Uterus (tissue), 4 donors: Measurements from ENCODE around the gene ARHGAP27. TPM values are rescaled to one million over a fixed set of nuclear protein-coding genes. Genes with fewer than 3 reads are reported as not detected.

Source experiments
- DNase-seq, 2 donors: peaks; one replicate each; pipeline ENCODE4 v3.0.0-alpha.2; 2019 to 2020
- H3K27ac ChIP-seq, 2 donors: fragments of 200-600 bp; sonication (generic); 1 replicate in 1 of 2; 2 replicates in 1 of 2; pipeline ENCODE4 v1.5.1; 2016 to 2018
- H3K27me3 ChIP-seq, 2 donors: fragments of 200-600 bp; sonication (generic); one replicate each; pipeline ENCODE4 v1.5.1; 2018 to 2019; ENCODE audit warnings: control low read depth in 1 of 2
- H3K36me3 ChIP-seq, 2 donors: fragments of 200-600 bp; sonication (generic); one replicate each; pipeline ENCODE4 v1.5.1; 2019; ENCODE audit warnings: control low read depth in 1 of 2
- H3K4me1 ChIP-seq, 2 donors: fragments of 200-600 bp; sonication (generic); one replicate each; pipeline ENCODE4 v1.5.1; 2018 to 2019; ENCODE audit warnings: control low read depth in 1 of 2
- H3K4me3 ChIP-seq, 2 donors: fragments of 200-600 bp; sonication (generic); 1 replicate in 1 of 2; 2 replicates in 1 of 2; pipeline ENCODE4 v1.5.1; 2018 to 2019; ENCODE audit warnings: mild to moderate bottlenecking in 1 of 2
- H3K9me3 ChIP-seq, 2 donors: fragments of 200-600 bp; sonication (generic); one replicate each; pipeline ENCODE4 v1.5.1; 2019; ENCODE audit warnings: control low read depth in 1 of 2
- CTCF ChIP-seq, 4 experiments: fragments of 200-600 bp in 2 of 4; fragments of 450-650 bp in 2 of 4; sonication (generic) in 2 of 4; IDR thresholded peaks; one replicate each; pipeline ENCODE4 v1.5.1; 2016 to 2019; ENCODE audit warnings: antibody characterized with exemption in 4 of 4, mild to moderate bottlenecking in 2 of 4, moderate library complexity in 1 of 4
- POLR2A ChIP-seq, 2 donors: fragments of 450-650 bp; IDR thresholded peaks; one replicate each; pipeline ENCODE4 v1.6.1; 2016; ENCODE audit warnings: antibody characterized with exemption in 2 of 2, mild to moderate bottlenecking in 1 of 2, moderate library complexity in 1 of 2
- intact Hi-C: fragments of 100-400 bp; cut with DNase I; formaldehyde crosslinking; loops from one replicate; pipeline ENCODE4 v1.15.1; 2023; ENCODE audit warnings: low total_unique reads
- total RNA-seq, 4 donors: library from RNA; depleted of rRNA in 3 of 4; stranded (reverse); fragments of >200 nt in 3 of 4; gene quantifications; one replicate each; pipeline versions ENCODE4 v1.1.0 to v1.2.4, GENCODE V29; 2014 to 2023
- donor health status: DM: yes; HTN: yes; CAD: no.

The ARHGAP27 gene
- total RNA-seq, 4 donors from 2014 or later: 9.4 to 36.6 (median 16.0) TPM

- peak overlapping the region in 1 of 2 donors; percentile 3 for H3K4me3 ChIP-seq
- DNase-seq: no peak
- H3K4me1 ChIP-seq: peaks cover 0 to 32% of the 10 kb centered on the region in 2 donors
- no peak overlapping the region for H3K27ac ChIP-seq
- no peaks in the 10 kb centered on the region for H3K36me3 ChIP-seq
- intact Hi-C loops: no loop called here
- H3K27me3 ChIP-seq: peaks cover 11 to 23% of the 10 kb centered on the region in 2 donors
- no peak for TF ChIP-seq POLR2A (IDR thresholded peaks at IDR 0.05)
- no peak for TF ChIP-seq CTCF (IDR thresholded peaks at IDR 0.05)
- H3K9me3 ChIP-seq: no peaks in the 10 kb centered on the region
Measured at GRCh38 chr17:45430006-45430737, 2.5 kb downstream of the ARHGAP27 start.

- DNase-seq: no peak
- no peak overlapping the region for H3K4me3 ChIP-seq
- H3K4me1 ChIP-seq: peaks cover 0 to 32% of the 10 kb centered on the region in 2 donors
- H3K27ac ChIP-seq: no peak overlapping the region
- peaks cover 11 to 23% of the 10 kb centered on the region in 2 donors for H3K27me3 ChIP-seq
- no peaks in the 10 kb centered on the region for H3K36me3 ChIP-seq
- no peaks in the 10 kb centered on the region for H3K9me3 ChIP-seq
- no peak for TF ChIP-seq POLR2A (IDR thresholded peaks at IDR 0.05)
- TF ChIP-seq CTCF (IDR thresholded peaks at IDR 0.05): no peak
- intact Hi-C loops: no loop called here
Measured at GRCh38 chr17:45429339-45430005, 3.2 kb downstream of the ARHGAP27 start.

- no peak overlapping the region for H3K4me3 ChIP-seq
- no peaks in the 10 kb centered on the region for H3K36me3 ChIP-seq
- no peak for DNase-seq
- H3K9me3 ChIP-seq: no peaks in the 10 kb centered on the region
- H3K27ac ChIP-seq: no peak overlapping the region
- intact Hi-C loops: no loop called here
- peaks cover 11 to 23% of the 10 kb centered on the region in 2 donors for H3K27me3 ChIP-seq
- H3K4me1 ChIP-seq: peaks cover 0 to 32% of the 10 kb centered on the region in 2 donors
- no peak for TF ChIP-seq POLR2A (IDR thresholded peaks at IDR 0.05)
Measured at GRCh38 chr17:45428931-45429338, 3.7 kb downstream of the ARHGAP27 start.

GRCh38 chr17:45428050-45428617, 4.5 kb downstream of the ARHGAP27 start:
- Histone ChIP-seq H3K27me3 (peaks cover 10 to 23% of the 10 kb centered on the region in 2 donors), H3K27ac (no peak overlapping the region), H3K4me1 (peaks cover 0 to 32% of the 10 kb centered on the region in 2 donors), H3K9me3 (no peaks in the 10 kb centered on the region), H3K4me3 (no peak overlapping the region), H3K36me3 (no peaks in the 10 kb centered on the region)
- DNase-seq: peak; percentile 36 to 64
- peak; percentile 85 to 91 (median 89) for TF ChIP-seq CTCF (IDR thresholded peaks at IDR 0.05)
- TF ChIP-seq POLR2A (IDR thresholded peaks at IDR 0.05): no peak
- intact Hi-C loops: no loop called here

GRCh38 chr17:45427181-45427835, 5.4 kb downstream of the ARHGAP27 start:
- peaks cover 4 to 23% of the 10 kb centered on the region in 2 donors for H3K27me3 ChIP-seq
- DNase-seq: no peak
- TF ChIP-seq CTCF (IDR thresholded peaks at IDR 0.05): no peak
- TF ChIP-seq POLR2A (IDR thresholded peaks at IDR 0.05): no peak
- no peaks in the 10 kb centered on the region for H3K9me3 ChIP-seq
- intact Hi-C loops: no loop called here
- no peak overlapping the region for H3K4me3 ChIP-seq
- H3K27ac ChIP-seq: no peak overlapping the region
- H3K36me3 ChIP-seq: no peaks in the 10 kb centered on the region
- peaks cover 0 to 28% of the 10 kb centered on the region in 2 donors for H3K4me1 ChIP-seq
